Trophoblast cell (in vitro differentiated cells and primary cell): ENCODE results near the gene WNT5A.

Experiments
- DNase-seq, 2 donors: peaks; one replicate each; pipeline ENCODE4 v3.0.0-alpha.2; 2016
- H2AFZ ChIP-seq: 2 replicates; pipeline ENCODE4 v1.6.1; 2013; ENCODE audit warnings: low read length, moderate library complexity, mild to moderate bottlenecking; ENCODE audit not compliant: insufficient read depth, poor library complexity
- H2AK5ac ChIP-seq: 2 replicates; pipeline ENCODE4 v1.6.1; 2013; ENCODE audit warnings: mild to moderate bottlenecking, low read length
- H2BK120ac ChIP-seq: 2 replicates; pipeline ENCODE4 v1.6.1; 2013; ENCODE audit warnings: low read length, mild to moderate bottlenecking, moderate library complexity; ENCODE audit not compliant: insufficient read depth, poor library complexity
- H2BK12ac ChIP-seq: 2 replicates; pipeline ENCODE4 v1.6.1; 2013; ENCODE audit warnings: mild to moderate bottlenecking, low read length, moderate library complexity
- H2BK5ac ChIP-seq: 2 replicates; pipeline ENCODE4 v1.6.1; 2013; ENCODE audit warnings: low read length, low read depth, moderate library complexity, mild to moderate bottlenecking; ENCODE audit not compliant: poor library complexity
- H3K14ac ChIP-seq: 2 replicates; pipeline ENCODE4 v1.6.1; 2013; ENCODE audit warnings: mild to moderate bottlenecking, low read length
- H3K18ac ChIP-seq: 2 replicates; pipeline ENCODE4 v1.6.1; 2013; ENCODE audit warnings: mild to moderate bottlenecking, low read length
- H3K23ac ChIP-seq: 2 replicates; pipeline ENCODE4 v1.6.1; 2013; ENCODE audit warnings: low read length
- H3K27ac ChIP-seq: 2 replicates; pipeline ENCODE4 v1.5.1; 2013; ENCODE audit warnings: low read depth, mild to moderate bottlenecking, inconsistent platforms, low read length, moderate library complexity
- H3K27me3 ChIP-seq: 2 replicates; pipeline ENCODE4 v1.6.1; 2013; ENCODE audit warnings: inconsistent platforms, mild to moderate bottlenecking, low read length, moderate library complexity; ENCODE audit not compliant: insufficient read depth
- H3K36me3 ChIP-seq, 2 experiments: 1 replicate in 1 of 2; 2 replicates in 1 of 2; pipeline ENCODE4 v1.6.1; 2013; ENCODE audit warnings: low read length in 2 of 2, mild to moderate bottlenecking in 2 of 2, moderate library complexity in 1 of 2; ENCODE audit not compliant: insufficient read depth in 2 of 2, control insufficient read depth in 1 of 2
- H3K4ac ChIP-seq: 2 replicates; pipeline ENCODE4 v1.6.1; 2013; ENCODE audit warnings: low read depth, mild to moderate bottlenecking, low read length, moderate library complexity
- H3K4me1 ChIP-seq, 2 experiments: 1 replicate in 1 of 2; 2 replicates in 1 of 2; pipeline ENCODE4 v1.6.1; 2013; ENCODE audit warnings: low read length in 2 of 2, mild to moderate bottlenecking in 2 of 2, moderate library complexity in 1 of 2; ENCODE audit not compliant: insufficient read depth in 2 of 2, control insufficient read depth in 1 of 2
- H3K4me2 ChIP-seq: 2 replicates; pipeline ENCODE4 v1.6.1; 2013; ENCODE audit warnings: inconsistent platforms, mild to moderate bottlenecking, low read length, moderate library complexity
- H3K4me3 ChIP-seq: 2 replicates; pipeline ENCODE4 v1.5.1; 2013; ENCODE audit warnings: mild to moderate bottlenecking, low read depth, low read length, inconsistent platforms
- H3K79me1 ChIP-seq: one replicate; pipeline ENCODE4 v1.6.1; 2013; ENCODE audit warnings: low read length
- H3K79me2 ChIP-seq: 2 replicates; pipeline ENCODE4 v1.6.1; 2013; ENCODE audit warnings: low read length, mild to moderate bottlenecking; ENCODE audit not compliant: control insufficient read depth, insufficient read depth, poor library complexity
- H3K9ac ChIP-seq: 2 replicates; pipeline ENCODE4 v1.6.1; 2013; ENCODE audit warnings: mild to moderate bottlenecking, low read length
- H3K9me3 ChIP-seq: 2 replicates; pipeline ENCODE4 v1.6.1; 2013; ENCODE audit warnings: low read depth, mild to moderate bottlenecking, control low read depth, inconsistent platforms, low read length; ENCODE audit not compliant: insufficient read depth
- H4K12ac ChIP-seq: 2 replicates; pipeline ENCODE4 v1.6.1; 2013; ENCODE audit warnings: low read depth, mild to moderate bottlenecking, low read length, moderate library complexity
- H4K8ac ChIP-seq: 2 replicates; pipeline ENCODE4 v1.6.1; 2013; ENCODE audit warnings: low read depth, mild to moderate bottlenecking, low read length, moderate library complexity
- H4K91ac ChIP-seq: one replicate; pipeline ENCODE4 v1.6.1; 2013; ENCODE audit warnings: low read depth, mild to moderate bottlenecking, low read length, moderate library complexity
- WGBS: extraction: QIAGEN DNeasy Blood & Tissue Kit; methylation state at CpG from one replicate; pipeline ENCODE4 v1.1.7; 2013; ENCODE audit warnings: missing lambda C conversion rate; ENCODE audit not compliant: insufficient read length, insufficient coverage; ENCODE audit errors: extremely low coverage; 5-methylcytosine and 5-hydroxymethylcytosine counted together

Gene WNT5A

GRCh38 chr3:55487381-55488241 is 505 bp upstream of the WNT5A start:
- Histone ChIP-seq H3K4me1 (peaks cover 25 to 36% of the 10 kb centered on the region in 2 experiments), H3K4me3 (peak overlapping the region; percentile 89), H3K9me3 (no peaks in the 10 kb centered on the region), H2BK12ac (no peak overlapping the region), H4K91ac (peak overlapping the region; percentile 94), H2BK120ac (peak overlapping the region; percentile 92), H3K23ac (peak overlapping the region; percentile 15), H4K8ac (peak overlapping the region; percentile 89), H3K4ac (peak overlapping the region; percentile 78), H2AFZ (peak overlapping the region; percentile 67), H3K27ac (peak overlapping the region; percentile 93), H3K27me3 (no peaks in the 10 kb centered on the region), H3K4me2 (peak overlapping the region; percentile 97), H2BK5ac (peak overlapping the region; percentile 83), H3K9ac (peak overlapping the region; percentile 97), H3K14ac (peak overlapping the region; percentile 92), H3K79me2 (peaks cover 26% of the 10 kb centered on the region), H4K12ac (peak overlapping the region; percentile 84), H3K36me3 (peaks cover 0 to 2% of the 10 kb centered on the region in 2 experiments), H3K79me1 (peaks cover 42% of the 10 kb centered on the region), H3K18ac (peak overlapping the region; percentile 95), H2AK5ac (peak overlapping the region; percentile 11)
- peak in 1 of 2 donors; percentile 47 for DNase-seq
- WGBS: no CpG with 5 or more reads among the region's 71 CpGs

GRCh38 chr3:55486101-55486856 is 827 bp downstream of the WNT5A start:
- H3K79me1 ChIP-seq: peaks cover 47% of the 10 kb centered on the region
- H2BK12ac ChIP-seq: peak overlapping the region; percentile 48
- peak overlapping the region; percentile 66 for H4K8ac ChIP-seq
- peak overlapping the region; percentile 83 for H2BK5ac ChIP-seq
- peaks cover 5% of the 10 kb centered on the region for H3K27me3 ChIP-seq
- H3K23ac ChIP-seq: no peak overlapping the region
- peak overlapping the region; percentile 71 for H3K4ac ChIP-seq
- peak overlapping the region; percentile 97 for H3K9ac ChIP-seq
- H2BK120ac ChIP-seq: peak overlapping the region; percentile 81
- H4K12ac ChIP-seq: no peak overlapping the region
- H3K36me3 ChIP-seq: peaks cover 0 to 2% of the 10 kb centered on the region in 2 experiments
- no peak overlapping the region for H2AK5ac ChIP-seq
- H3K79me2 ChIP-seq: peaks cover 29% of the 10 kb centered on the region
- DNase-seq: peak in 1 of 2 donors; percentile 25
- H3K9me3 ChIP-seq: peaks cover 1% of the 10 kb centered on the region
- peak overlapping the region; percentile 93 for H3K27ac ChIP-seq
- peak overlapping the region; percentile 95 for H3K18ac ChIP-seq
- peak overlapping the region; percentile 89 for H3K4me3 ChIP-seq
- WGBS: no CpG with 5 or more reads among the region's 49 CpGs
- peak overlapping the region; percentile 97 for H3K4me2 ChIP-seq
- peaks cover 34 to 49% of the 10 kb centered on the region in 2 experiments for H3K4me1 ChIP-seq
- peak overlapping the region; percentile 80 for H3K14ac ChIP-seq
- no peak overlapping the region for H2AFZ ChIP-seq
- H4K91ac ChIP-seq: peak overlapping the region; percentile 87

- Histone ChIP-seq H4K91ac (peak overlapping the region; percentile 93), H3K27ac (peak overlapping the region; percentile 72), H3K79me1 (peaks cover 49% of the 10 kb centered on the region), H2BK12ac (peak overlapping the region; percentile 28), H4K12ac (peak overlapping the region; percentile 34), H3K14ac (peak overlapping the region; percentile 71), H3K4me1 (peaks cover 36 to 48% of the 10 kb centered on the region in 2 experiments), H2BK120ac (peak overlapping the region; percentile 62), H3K9ac (peak overlapping the region; percentile 73), H3K4me2 (peak overlapping the region; percentile 97), H2BK5ac (peak overlapping the region; percentile 68), H2AK5ac (peak overlapping the region; percentile 34), H3K23ac (no peak overlapping the region), H3K4me3 (peak overlapping the region; percentile 78), H3K9me3 (peaks cover 1% of the 10 kb centered on the region), H2AFZ (peak overlapping the region; percentile 8), H3K18ac (peak overlapping the region; percentile 73), H3K27me3 (peaks cover 8% of the 10 kb centered on the region), H3K79me2 (peaks cover 29% of the 10 kb centered on the region), H3K4ac (peak overlapping the region; percentile 76), H3K36me3 (peaks cover 0 to 2% of the 10 kb centered on the region in 2 experiments), H4K8ac (peak overlapping the region; percentile 38)
- peak; percentile 59 to 83 for DNase-seq
- no CpG with 5 or more reads among the region's 57 CpGs for WGBS
Measured at GRCh38 chr3:55484801-55485791, 2.0 kb downstream of the WNT5A start.
